Fibroblast of skin of scalp (primary cell): ENCODE data around the gene HLA-A.

ENCODE experiments used
- DNase-seq: peaks from one replicate; pipeline ENCODE4 v3.0.0-alpha.2; 2013

Gene HLA-A

GRCh38 chr6:29990931-29991330 is 48.6 kb downstream of the HLA-A start:
- no peak for DNase-seq

- DNase-seq, result no peak
Measured at GRCh38 chr6:29992807-29993206, 50.5 kb downstream of the HLA-A start.

GRCh38 chr6:29994826-29995225 is 52.5 kb downstream of the HLA-A start:
- DNase-seq, result no peak

- DNase-seq, result no peak
Measured at GRCh38 chr6:29995340-29995777, 53.0 kb downstream of the HLA-A start.
